Stimulated activated CD8-positive, alpha-beta memory T cell treated with anti-CD3 and anti-CD28 coated beads, Interleukin-4, amount 100 ng/mL, for 4 hours (primary cell): ENCODE measurements around the gene NUTF2.
"Not testable (repeated sequence)": the region's sequence is repeated elsewhere in the genome, so short reads cannot be mapped to it uniquely, and the experiment has no call there.

Source experiments
- DNase-seq, 2 donors: peaks; one replicate each; pipeline ENCODE4 v3.0.0-alpha.2; 2020; ENCODE audit warnings: low read depth in 2 of 2, low spot score in 1 of 2

The NUTF2 gene

GRCh38 chr16:67862623-67863583 is 16.2 kb downstream of the NUTF2 start:
- DNase-seq: no peak

- not testable (repeated sequence) for DNase-seq
Observed at GRCh38 chr16:67864044-67864443, 17.3 kb downstream of the NUTF2 start.

- no peak for DNase-seq
Observed at GRCh38 chr16:67864594-67864993, 17.9 kb downstream of the NUTF2 start.

GRCh38 chr16:67865318-67865717 is 18.6 kb downstream of the NUTF2 start:
- DNase-seq: no peak

- no peak for DNase-seq
Observed at GRCh38 chr16:67868290-67868689, 21.6 kb downstream of the NUTF2 start.

- DNase-seq: no peak
Observed at GRCh38 chr16:67869653-67870052, 22.9 kb downstream of the NUTF2 start.

GRCh38 chr16:67871256-67871655 is 24.5 kb downstream of the NUTF2 start:
- no peak for DNase-seq

DNA sequence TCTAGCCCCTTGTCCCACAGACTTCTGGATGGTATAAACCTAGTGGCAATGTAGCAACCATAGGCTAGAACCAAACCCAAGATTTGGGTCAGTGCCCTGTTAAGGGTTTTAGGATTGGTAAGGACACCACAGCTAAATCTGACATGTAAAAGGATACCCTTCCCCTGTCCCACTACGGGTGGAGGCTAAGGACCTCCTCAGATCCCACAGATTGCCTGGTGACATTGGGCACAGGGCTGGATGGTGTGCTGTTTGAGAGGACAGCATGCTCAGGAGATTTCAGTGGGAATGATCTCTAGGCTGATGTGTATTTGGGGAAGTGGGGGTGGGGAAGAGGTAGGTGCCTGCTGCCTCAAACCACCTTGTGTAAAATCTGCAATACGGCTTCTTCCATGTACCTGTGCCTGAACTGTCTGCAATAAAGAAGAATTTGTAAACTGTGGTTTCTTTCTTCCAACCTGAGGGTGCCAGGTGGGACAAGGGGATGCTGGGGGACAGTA is 25.4 kb downstream of the NUTF2 start:
- DNase-seq: no peak

DNA sequence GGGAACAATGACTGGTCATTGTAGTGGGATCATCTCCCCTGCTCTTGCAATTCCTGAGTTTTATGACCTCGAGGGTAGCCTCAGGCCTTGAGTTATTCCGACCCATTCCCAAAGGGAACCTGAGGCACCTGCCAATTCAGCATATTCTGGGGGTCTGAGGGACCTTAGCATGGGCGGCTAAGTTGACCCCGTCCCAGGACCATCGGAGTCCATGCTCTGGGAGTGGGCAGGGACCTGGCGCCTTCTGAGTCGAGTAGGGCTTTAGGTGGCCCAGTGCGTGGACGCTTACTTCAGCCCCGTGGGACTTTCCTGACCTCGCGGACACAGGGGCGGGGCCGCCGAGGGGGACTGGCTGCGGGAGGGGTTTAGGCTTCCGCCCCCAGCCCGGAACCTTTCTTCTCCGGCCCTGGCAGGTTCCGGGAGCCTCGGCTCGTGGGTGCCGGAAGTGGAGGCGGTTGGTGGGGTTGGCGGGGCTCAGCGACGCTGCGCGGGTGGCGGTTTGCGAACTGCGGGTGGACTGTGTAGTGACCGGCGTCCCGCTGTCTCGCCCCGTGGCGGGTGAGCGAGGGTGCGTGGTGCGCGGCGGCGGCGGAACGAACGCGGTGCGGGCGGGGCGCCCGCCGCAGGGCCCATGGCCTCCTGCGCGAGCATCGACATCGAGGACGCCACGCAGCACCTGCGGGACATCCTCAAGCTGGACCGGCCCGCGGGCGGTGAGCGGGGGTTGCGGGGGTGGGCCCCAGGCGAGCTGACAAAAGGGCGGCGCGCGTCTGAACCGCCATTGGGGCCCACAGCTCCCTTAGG is 26.1 kb downstream of the NUTF2 start, which contains the start of gene EDC4:
TSS of gene EDC4 (plus strand) at position 422 of the 804 bp plus-strand sequence. CDS start at position 632, 210 bp downstream.
- DNase-seq: peak; percentile 72 to 73

DNA sequence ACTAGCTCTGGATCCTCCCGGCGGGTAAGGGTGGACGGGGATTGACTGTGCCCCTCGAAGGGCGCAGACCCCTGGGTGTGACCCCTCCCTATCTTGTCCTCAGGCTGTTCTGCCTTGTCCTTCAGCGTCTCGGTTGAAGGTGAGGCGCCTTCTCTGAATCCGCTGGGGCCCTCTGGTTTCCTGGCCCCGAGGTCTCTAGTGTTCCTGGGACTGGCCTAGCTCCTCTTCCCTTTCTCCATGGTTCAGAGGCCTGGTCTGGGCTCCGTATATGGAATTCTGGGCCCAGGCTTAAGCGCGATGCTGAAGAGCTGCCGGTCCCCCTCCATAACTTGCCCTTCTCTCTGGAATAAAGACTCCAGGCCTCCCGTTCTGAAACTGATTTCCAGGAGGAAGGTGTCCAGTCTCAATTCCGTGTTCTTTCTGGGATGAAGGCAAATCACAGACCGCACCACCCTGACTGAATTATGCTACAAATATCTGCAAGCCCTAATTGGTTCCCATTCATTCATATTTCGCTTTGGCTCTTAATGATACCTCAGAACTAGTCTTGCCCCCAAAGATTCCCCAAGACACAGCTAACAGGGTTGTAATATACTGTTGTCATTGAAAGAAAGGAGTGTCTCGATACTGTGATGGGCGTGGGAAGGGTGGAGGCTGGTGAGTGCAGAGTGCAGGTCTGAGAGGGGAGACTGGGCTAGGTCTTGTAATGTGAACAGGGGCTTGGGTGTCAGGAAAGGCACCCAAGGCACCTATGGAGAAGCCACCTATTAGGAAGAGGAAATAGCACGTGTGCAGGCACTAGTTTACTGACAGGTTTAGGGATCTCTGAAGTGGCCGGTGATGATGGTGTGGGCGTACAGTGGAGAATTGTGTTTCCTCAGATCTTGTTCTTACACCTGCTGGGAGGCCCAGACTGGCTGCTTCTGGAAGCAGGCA is 27.0 kb downstream of the NUTF2 start:
- DNase-seq: no peak

DNA sequence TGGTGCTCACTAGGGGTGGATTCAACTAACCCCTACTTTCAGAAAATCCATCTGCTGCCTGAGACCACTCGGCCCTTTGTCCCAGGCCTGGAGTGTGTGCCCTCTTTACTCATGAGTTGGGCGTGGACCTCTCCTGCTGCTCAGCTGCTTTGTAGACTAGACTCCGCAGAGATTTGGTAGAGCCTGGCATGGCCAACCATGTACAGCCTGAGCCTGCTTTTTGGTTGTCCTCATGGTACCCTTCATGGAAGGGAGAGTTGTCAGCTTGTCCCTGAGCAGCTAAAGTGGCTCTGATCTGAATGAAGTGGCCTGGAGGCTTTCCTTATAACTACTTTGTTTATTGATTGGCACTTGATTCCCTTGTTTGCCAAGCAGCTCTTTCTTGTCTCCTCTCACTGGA is 27.6 kb downstream of the NUTF2 start:
- no peak for DNase-seq

DNA sequence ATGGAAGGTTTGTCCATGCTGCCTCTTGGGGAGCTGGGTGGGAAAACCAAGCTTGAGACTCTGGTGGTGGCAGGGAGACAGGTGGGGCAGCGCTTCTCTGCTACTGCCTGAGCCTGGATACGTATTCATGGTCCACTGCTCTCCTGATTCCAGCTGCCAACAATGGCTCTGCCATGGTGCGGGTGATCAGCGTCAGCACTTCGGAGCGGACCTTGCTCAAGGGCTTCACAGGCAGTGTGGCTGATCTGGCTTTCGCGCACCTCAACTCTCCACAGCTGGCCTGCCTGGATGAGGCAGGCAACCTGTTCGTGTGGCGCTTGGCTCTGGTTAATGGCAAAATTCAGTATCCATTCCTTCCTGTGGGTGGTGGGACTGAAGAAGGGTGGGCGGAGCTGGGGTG is 30.3 kb downstream of the NUTF2 start:
- DNase-seq: no peak

DNA sequence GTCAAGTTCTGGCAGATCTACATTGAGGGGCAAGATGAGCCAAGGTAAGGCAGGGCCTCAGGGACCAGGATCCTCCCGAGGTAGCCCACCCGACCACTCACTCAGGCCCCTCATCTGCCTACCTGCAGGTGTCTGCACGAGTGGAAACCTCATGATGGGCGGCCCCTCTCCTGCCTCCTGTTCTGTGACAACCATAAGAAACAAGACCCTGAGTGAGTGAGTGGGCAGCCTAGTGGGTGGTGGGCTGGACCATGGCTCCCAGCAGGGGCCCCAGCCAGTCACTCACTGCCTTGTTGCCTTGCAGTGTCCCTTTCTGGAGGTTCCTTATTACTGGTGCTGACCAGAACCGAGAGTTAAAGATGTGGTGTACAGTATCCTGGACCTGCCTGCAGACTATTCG is 31.5 kb downstream of the NUTF2 start:
- no peak for DNase-seq

- DNase-seq: no peak
Observed at GRCh38 chr16:67878846-67879245, 32.1 kb downstream of the NUTF2 start.

- DNase-seq: no peak
Observed at GRCh38 chr16:67879462-67879861, 32.7 kb downstream of the NUTF2 start.

DNA sequence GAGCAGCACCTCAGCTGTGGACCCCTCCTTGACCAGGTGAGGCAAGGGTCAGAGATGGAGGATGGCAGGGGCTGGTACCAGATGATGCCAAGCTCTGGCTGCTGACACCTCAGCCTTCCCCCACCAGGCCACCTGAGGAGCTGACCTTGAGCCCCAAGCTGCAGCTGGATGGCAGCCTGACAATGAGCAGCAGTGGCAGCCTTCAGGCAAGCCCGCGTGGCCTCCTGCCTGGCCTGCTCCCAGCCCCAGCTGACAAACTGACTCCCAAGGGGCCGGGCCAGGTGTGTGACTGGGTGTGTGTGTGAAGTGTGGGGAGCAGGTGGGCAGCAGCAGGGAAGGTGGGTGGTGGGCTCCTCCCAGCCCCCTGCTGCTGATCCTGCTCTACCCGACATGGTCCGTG is 33.2 kb downstream of the NUTF2 start:
- DNase-seq: no peak

GRCh38 chr16:67880584-67880983 is 33.9 kb downstream of the NUTF2 start:
- no peak for DNase-seq

DNA sequence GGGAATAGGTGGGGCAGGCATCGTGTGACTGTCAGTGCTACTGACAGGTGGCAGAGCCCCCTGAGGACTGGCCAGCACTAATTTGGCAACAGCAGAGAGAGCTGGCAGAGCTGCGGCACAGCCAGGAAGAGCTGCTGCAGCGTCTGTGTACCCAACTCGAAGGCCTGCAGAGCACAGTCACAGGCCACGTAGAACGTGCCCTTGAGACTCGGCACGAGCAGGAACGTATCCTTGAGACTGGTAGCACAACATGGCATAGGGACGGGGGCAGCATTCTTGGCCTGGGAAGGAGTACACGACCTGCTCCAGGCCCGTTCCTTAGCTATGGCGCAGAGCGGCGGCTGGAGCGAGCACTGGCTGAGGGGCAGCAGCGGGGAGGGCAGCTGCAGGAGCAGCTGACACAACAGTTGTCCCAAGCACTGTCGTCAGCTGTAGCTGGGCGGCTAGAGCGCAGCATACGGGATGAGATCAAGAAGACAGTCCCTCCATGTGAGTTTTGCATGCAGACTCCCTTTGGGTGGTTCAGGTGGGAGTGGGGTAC is 35.0 kb downstream of the NUTF2 start:
- DNase-seq: no peak

- no peak for DNase-seq
Observed at GRCh38 chr16:67882374-67883145, 35.8 kb downstream of the NUTF2 start.
